Activated T-cell treated with anti-CD3 and anti-CD28 coated beads for 4 hours (primary cell): Measurements from ENCODE around the gene FOXRED2.

Experiments
- DNase-seq: peaks from one replicate; pipeline ENCODE4 v3.0.0-alpha.2; 2020

Gene FOXRED2

DNA sequence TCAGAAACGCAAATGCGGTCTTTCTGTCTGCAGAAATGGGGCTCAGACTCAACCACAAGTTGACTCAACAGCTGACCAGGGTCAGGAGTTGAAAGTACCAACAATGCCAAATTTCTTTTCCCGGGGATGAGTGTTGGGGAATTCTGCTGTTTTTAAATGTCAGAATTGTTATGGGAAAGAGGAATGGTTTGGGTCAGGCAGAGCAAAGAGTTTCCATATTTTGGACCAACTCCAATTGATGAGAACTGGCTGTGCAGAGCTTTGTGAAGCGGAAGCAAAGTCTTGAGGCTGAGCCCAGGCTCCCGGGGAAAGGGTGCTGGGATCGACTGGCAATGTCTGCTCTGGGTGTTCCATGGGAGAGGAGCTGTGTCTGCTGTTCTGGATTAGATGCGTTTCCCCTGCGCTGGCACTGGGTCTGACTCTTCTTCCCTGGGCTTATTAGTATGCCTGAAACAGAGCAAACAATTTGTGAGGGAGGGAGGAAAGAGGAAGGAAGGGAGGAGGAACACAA is 61.6 kb downstream of the FOXRED2 start:
- no peak for DNase-seq

GRCh38 chr22:36443198-36443770 is 63.6 kb downstream of the FOXRED2 start:
- DNase-seq: no peak

DNA sequence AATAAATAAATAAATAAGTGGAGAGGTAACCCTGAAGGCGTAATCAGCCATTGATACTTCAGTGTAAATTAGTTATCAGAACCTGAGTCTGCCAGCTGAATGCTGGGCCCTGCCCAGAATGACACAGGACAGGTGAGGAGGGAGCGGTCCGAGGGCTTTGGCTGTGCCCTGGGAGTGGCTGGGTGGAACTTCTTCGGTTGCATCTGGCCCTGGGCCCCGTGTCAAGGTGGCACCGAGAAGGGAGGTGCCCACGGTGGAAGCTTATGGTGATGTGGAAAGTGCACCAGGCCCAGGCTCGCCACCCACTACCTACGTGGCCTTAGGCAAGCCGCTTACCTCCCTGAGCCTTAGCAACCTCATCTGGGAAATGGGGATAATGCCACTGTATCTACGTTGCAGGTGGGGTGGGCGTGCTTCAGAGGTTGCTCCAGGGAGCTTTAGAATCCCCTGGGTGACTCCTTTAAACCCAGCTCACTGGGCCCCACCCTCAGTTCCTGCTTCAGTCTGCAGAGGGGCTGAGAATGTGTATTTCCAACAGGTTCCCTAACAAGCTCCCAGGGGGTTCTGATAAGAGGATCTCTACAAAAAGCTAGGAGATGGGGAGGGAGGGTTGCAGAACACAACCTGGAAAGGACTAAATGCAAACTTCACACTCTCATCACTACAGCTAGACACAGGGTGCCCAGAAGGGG is 64.2 kb downstream of the FOXRED2 start:
- no peak for DNase-seq

- no peak for DNase-seq
Measured at GRCh38 chr22:36440429-36441002, 66.3 kb downstream of the FOXRED2 start.

DNA sequence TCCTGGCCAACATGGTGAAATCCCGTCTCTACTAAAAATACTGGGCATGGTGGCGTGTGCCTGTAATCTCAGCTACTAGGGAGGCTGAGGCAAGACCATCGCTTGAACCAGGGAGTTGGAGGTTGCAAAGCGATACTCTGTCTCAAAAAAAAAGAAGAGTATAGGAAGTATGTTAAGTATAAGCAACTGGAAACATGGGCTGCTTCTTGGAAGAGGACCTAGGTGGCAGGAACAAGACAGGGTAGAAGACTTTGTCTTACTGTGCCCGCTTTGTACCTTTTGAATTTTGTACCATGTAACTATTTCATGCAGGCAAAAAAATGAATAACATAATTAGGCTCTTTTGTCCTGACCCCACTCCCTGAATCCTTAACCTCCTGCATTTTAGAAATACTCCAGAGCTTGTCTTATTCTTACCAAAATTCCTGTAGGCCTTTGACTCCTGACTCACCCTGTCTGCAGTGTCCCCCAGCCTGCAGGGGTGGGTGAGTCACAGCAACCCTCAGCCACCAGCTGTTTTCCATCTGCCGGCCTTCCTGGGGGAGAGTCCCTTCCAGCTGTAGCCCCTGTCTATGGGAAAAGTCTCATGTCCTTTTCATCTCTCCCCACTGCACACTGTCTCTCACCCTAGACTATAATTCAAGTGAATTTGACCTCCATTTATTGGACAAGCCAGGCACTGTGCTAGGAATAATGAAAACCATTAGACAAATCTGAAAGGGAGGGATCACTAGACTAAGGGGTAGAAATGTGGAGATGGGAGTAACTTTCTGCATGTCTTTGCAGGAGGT is 67.2 kb downstream of the FOXRED2 start:
- no peak for DNase-seq
